Measurements from ENCODE around the gene ITGB1BP1. TPM values are rescaled to one million over a fixed set of nuclear protein-coding genes. Genes with fewer than 3 reads are reported as not detected.

Gene ITGB1BP1
- polyA plus RNA-seq, 1 of the 3 experiments (the other 2 are of a cell fraction): 56.6 TPM

DNA sequence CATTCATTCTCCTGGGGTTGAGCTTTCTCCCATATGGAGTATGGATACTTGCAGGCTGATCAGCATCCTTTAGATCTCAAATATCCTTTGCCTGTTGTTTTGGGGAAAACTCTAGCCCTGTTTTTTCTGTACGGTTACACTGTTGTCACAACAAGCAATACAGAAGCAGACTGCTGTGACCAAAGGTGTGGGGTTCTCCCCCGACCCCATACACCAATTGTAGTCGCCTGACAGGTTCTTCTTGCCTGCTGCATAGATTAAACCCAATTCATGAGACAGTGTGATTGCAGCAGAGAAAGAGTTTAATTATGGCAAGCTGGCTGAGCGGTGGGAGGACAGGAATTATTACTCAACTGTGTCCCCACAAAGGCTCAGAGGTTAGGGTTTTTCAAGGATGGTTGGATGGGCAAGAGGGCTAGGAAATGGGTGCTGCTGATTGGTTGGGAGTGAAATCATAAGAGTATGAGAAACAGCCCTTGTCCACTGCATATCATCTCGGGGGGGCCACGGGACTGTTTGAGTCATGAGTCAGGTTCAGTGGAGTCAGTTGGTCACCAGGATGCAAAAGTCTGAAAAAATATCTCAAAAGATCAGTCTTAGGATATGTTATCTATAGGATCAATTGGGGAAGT, 40.6 kb downstream of the ITGB1BP1 start:
- Histone ChIP-seq H3F3A (replicated peaks; ENCODE audit: insufficient read depth) (peaks cover 30% of the 10 kb centered on the region), H3K9me3 (no peaks in the 10 kb centered on the region), H3K4me2 (no peak overlapping the region), H3K27ac (ENCODE audit: low read depth in 2 of 2, low read length in 1 of 2) (peak overlapping the region in 1 of 2 experiments; percentile 97; a peak in 3 of 4 replicates), H3K27me3 (ENCODE audit: insufficient read depth) (no peaks in the 10 kb centered on the region), H3K36me3 (replicated peaks in 1 of 2; ENCODE audit: control insufficient read depth in 1 of 2, insufficient read depth in 2 of 2, low read length in 1 of 2) (peaks cover 49 to 73% of the 10 kb centered on the region in 2 experiments), H2AFZ (ENCODE audit: low read depth) (no peak overlapping the region), H4K20me1 (ENCODE audit: insufficient read depth) (no peaks in the 10 kb centered on the region), H3K9ac (no peak overlapping the region), H3K9me2 (no peaks in the 10 kb centered on the region), H3K4me1 (ENCODE audit: control insufficient read depth in 1 of 2, insufficient read depth in 2 of 2, low read depth in 1 of 2, low read length in 1 of 2) (peaks cover 35 to 45% of the 10 kb centered on the region in 2 experiments), H3K4me3 (ENCODE audit: low read depth in 2 of 2, low read length in 1 of 2) (no peak overlapping the region), H3K79me2 (ENCODE audit: insufficient read depth) (peaks cover 7% of the 10 kb centered on the region; the same call in 1 of the 2 replicates)
- DNase-seq: no peak
- 75% methylated on average over 6 of the region's 6 CpGs for WGBS (ENCODE audit: low lambda C conversion rate)
- CTCF ChIA-PET: interaction anchor here (0.6 to 1.5 kb wide), 3 partner anchors 9 to 93 kb away, joined by 3 to 4 read pairs (median 3); no protein-coding TSS in a partner anchor
- peak in 1 of 2 experiments; percentile 38; a peak in 1 of 4 replicates for TF ChIP-seq EP300 (IDR thresholded peaks at IDR 0.05; ENCODE audit: borderline replicate concordance in 1 of 2, low read depth in 1 of 2, low read length in 1 of 2)
- no peak for TF ChIP-seq FOXJ3 (CRISPR knock-in tag; IDR thresholded peaks at IDR 0.05)
- TF ChIP-seq JUND (IDR thresholded peaks at IDR 0.05): peak; percentile 48; the same call in 1 of the 2 replicates
- peak; percentile 66 for TF ChIP-seq FOSL2 (IDR thresholded peaks at IDR 0.05; ENCODE audit: borderline replicate concordance, low read depth)
- TF ChIP-seq TAF1 (IDR thresholded peaks at IDR 0.05; ENCODE audit: borderline replicate concordance, low read depth, low read length): no peak
- TF ChIP-seq, protein P1, sequence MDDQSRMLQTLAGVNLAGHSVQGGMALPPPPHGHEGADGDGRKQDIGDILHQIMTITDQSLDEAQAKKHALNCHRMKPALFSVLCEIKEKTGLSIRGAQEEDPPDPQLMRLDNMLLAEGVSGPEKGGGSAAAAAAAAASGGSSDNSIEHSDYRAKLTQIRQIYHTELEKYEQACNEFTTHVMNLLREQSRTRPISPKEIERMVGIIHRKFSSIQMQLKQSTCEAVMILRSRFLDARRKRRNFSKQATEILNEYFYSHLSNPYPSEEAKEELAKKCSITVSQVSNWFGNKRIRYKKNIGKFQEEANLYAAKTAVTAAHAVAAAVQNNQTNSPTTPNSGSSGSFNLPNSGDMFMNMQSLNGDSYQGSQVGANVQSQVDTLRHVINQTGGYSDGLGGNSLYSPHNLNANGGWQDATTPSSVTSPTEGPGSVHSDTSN (IDR thresholded peaks at IDR 0.05): peak; percentile 52
- TF ChIP-seq TCF12 (IDR thresholded peaks at IDR 0.05): peak; percentile 37
- POLR2A ChIA-PET: no interaction called here

- Histone ChIP-seq H3K36me3 (replicated peaks in 1 of 2; ENCODE audit: control insufficient read depth in 1 of 2, insufficient read depth in 2 of 2, low read length in 1 of 2) (peaks cover 46 to 65% of the 10 kb centered on the region in 2 experiments), H2AFZ (ENCODE audit: low read depth) (no peak overlapping the region), H3K9me3 (no peaks in the 10 kb centered on the region), H3K4me2 (peak overlapping the region; percentile 45), H3K27ac (ENCODE audit: low read depth in 2 of 2, low read length in 1 of 2) (peak overlapping the region; percentile 67 to 97), H3K4me3 (ENCODE audit: low read depth in 2 of 2, low read length in 1 of 2) (no peak overlapping the region), H3F3A (replicated peaks; ENCODE audit: insufficient read depth) (peaks cover 36% of the 10 kb centered on the region), H3K9ac (peak overlapping the region; percentile 20; the same call in 1 of the 2 replicates), H4K20me1 (ENCODE audit: insufficient read depth) (no peaks in the 10 kb centered on the region), H3K27me3 (ENCODE audit: insufficient read depth) (no peaks in the 10 kb centered on the region), H3K79me2 (ENCODE audit: insufficient read depth) (peaks cover 7% of the 10 kb centered on the region; the same call in 1 of the 2 replicates), H3K9me2 (no peaks in the 10 kb centered on the region), H3K4me1 (ENCODE audit: control insufficient read depth in 1 of 2, insufficient read depth in 2 of 2, low read depth in 1 of 2, low read length in 1 of 2) (peaks cover 28 to 52% of the 10 kb centered on the region in 2 experiments)
- 59% methylated on average over 18 of the region's 18 CpGs for WGBS (ENCODE audit: low lambda C conversion rate)
- ChIA-PET POLR2A (no interaction called here), CTCF (interaction anchor here (0.7 to 2.1 kb wide), 9 partner anchors 7 to 242 kb away, joined by 3 to 11 read pairs (median 4); partner anchors contain the start of gene ASAP2)
- DNase-seq: no peak
- peak; percentile 95 for TF ChIP-seq NFIC (IDR thresholded peaks at IDR 0.05; ENCODE audit: borderline replicate concordance)
- TF ChIP-seq, protein P2, sequence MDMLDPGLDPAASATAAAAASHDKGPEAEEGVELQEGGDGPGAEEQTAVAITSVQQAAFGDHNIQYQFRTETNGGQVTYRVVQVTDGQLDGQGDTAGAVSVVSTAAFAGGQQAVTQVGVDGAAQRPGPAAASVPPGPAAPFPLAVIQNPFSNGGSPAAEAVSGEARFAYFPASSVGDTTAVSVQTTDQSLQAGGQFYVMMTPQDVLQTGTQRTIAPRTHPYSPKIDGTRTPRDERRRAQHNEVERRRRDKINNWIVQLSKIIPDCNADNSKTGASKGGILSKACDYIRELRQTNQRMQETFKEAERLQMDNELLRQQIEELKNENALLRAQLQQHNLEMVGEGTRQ (IDR thresholded peaks at IDR 0.05; ENCODE audit: borderline replicate concordance, low read depth, low read length): no peak
- TF ChIP-seq MAX (IDR thresholded peaks at IDR 0.05; ENCODE audit: low read depth): peak; percentile 79
- no peak for TF ChIP-seq CHD2 (IDR thresholded peaks at IDR 0.05; ENCODE audit: low read length, partially characterized antibody)
- TF ChIP-seq SMC3 (IDR thresholded peaks at IDR 0.05; ENCODE audit: low read depth, low read length): no peak
- no peak for TF ChIP-seq RFX5 (IDR thresholded peaks at IDR 0.05; ENCODE audit: low read length)
- TF ChIP-seq, protein P1 (IDR thresholded peaks at IDR 0.05): peak; percentile 81
- TF ChIP-seq, protein P3, sequence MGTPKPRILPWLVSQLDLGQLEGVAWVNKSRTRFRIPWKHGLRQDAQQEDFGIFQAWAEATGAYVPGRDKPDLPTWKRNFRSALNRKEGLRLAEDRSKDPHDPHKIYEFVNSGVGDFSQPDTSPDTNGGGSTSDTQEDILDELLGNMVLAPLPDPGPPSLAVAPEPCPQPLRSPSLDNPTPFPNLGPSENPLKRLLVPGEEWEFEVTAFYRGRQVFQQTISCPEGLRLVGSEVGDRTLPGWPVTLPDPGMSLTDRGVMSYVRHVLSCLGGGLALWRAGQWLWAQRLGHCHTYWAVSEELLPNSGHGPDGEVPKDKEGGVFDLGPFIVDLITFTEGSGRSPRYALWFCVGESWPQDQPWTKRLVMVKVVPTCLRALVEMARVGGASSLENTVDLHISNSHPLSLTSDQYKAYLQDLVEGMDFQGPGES (IDR thresholded peaks at IDR 0.05; ENCODE audit: low read depth, low read length): no peak
- no peak for TF ChIP-seq FOXM1 (IDR thresholded peaks at IDR 0.05; ENCODE audit: low read depth)
- TF ChIP-seq, protein P4, sequence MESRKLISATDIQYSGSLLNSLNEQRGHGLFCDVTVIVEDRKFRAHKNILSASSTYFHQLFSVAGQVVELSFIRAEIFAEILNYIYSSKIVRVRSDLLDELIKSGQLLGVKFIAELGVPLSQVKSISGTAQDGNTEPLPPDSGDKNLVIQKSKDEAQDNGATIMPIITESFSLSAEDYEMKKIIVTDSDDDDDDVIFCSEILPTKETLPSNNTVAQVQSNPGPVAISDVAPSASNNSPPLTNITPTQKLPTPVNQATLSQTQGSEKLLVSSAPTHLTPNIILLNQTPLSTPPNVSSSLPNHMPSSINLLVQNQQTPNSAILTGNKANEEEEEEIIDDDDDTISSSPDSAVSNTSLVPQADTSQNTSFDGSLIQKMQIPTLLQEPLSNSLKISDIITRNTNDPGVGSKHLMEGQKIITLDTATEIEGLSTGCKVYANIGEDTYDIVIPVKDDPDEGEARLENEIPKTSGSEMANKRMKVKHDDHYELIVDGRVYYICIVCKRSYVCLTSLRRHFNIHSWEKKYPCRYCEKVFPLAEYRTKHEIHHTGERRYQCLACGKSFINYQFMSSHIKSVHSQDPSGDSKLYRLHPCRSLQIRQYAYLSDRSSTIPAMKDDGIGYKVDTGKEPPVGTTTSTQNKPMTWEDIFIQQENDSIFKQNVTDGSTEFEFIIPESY (IDR thresholded peaks at IDR 0.05; ENCODE audit: borderline replicate concordance, low read depth): 0 out of 2 replicates have a peak, but pooled peaks have one; percentile 11
- TF ChIP-seq EP300 (IDR thresholded peaks at IDR 0.05; ENCODE audit: borderline replicate concordance in 1 of 2, low read depth in 1 of 2, low read length in 1 of 2): peak in 1 of 2 experiments; percentile 77; a peak in 1 of 4 replicates
- TF ChIP-seq GABPA (IDR thresholded peaks at IDR 0.05; ENCODE audit: low read depth): no peak
- no peak for TF ChIP-seq FOXJ3 (CRISPR knock-in tag; IDR thresholded peaks at IDR 0.05)
Observed at GRCh38 chr2:9380702-9381628, 42.4 kb downstream of the ITGB1BP1 start.

All from SK-N-SH (cell line).